Eye (tissue), 1 donor: Measurements from ENCODE around the gene GTF2IRD1.
A peak's percentile ranks its signal among the peaks of the same experiment; 100 is the strongest.
"Not testable (repeated sequence)": the region's sequence is repeated elsewhere in the genome, so short reads cannot be mapped to it uniquely, and the experiment has no call there.

Experiments
- DNase-seq: peaks from one replicate; pipeline ENCODE4 v3.0.0-alpha.2; 2015

The GTF2IRD1 gene

GRCh38 chr7:74474271-74474865 is 20.7 kb downstream of the GTF2IRD1 start:
- no peak for DNase-seq

- no peak for DNase-seq
Observed at GRCh38 chr7:74475243-74475986, 21.7 kb downstream of the GTF2IRD1 start.

GRCh38 chr7:74475987-74476350 is 22.3 kb downstream of the GTF2IRD1 start:
- no peak for DNase-seq

- DNase-seq, result no peak
Observed at GRCh38 chr7:74476626-74477025, 22.9 kb downstream of the GTF2IRD1 start.

GRCh38 chr7:74478671-74479065 is 25.0 kb downstream of the GTF2IRD1 start:
- no peak for DNase-seq

- no peak for DNase-seq
Observed at GRCh38 chr7:74479066-74479781, 25.5 kb downstream of the GTF2IRD1 start.

- peak; percentile 89 for DNase-seq
Observed at GRCh38 chr7:74479961-74480829, 26.5 kb downstream of the GTF2IRD1 start.

- no peak for DNase-seq
Observed at GRCh38 chr7:74480861-74481417, 27.2 kb downstream of the GTF2IRD1 start.

- peak; percentile 32 for DNase-seq
Observed at GRCh38 chr7:74481458-74482196, 27.9 kb downstream of the GTF2IRD1 start.

GRCh38 chr7:74482197-74482467 is 28.4 kb downstream of the GTF2IRD1 start:
- DNase-seq, result no peak

- peak; percentile 72 for DNase-seq
Observed at GRCh38 chr7:74482629-74483401, 29.1 kb downstream of the GTF2IRD1 start.

- peak; percentile 57 for DNase-seq
Observed at GRCh38 chr7:74483402-74484336, 30.0 kb downstream of the GTF2IRD1 start.

- DNase-seq, result no peak
Observed at GRCh38 chr7:74485611-74486010, 31.9 kb downstream of the GTF2IRD1 start.

GRCh38 chr7:74488518-74489030 is 34.9 kb downstream of the GTF2IRD1 start:
- DNase-seq, result not testable (repeated sequence)

GRCh38 chr7:74489997-74490945 is 36.6 kb downstream of the GTF2IRD1 start:
- DNase-seq, result no peak

GRCh38 chr7:74491490-74491889 is 37.8 kb downstream of the GTF2IRD1 start:
- DNase-seq, result not testable (repeated sequence)

GRCh38 chr7:74493295-74493694 is 39.6 kb downstream of the GTF2IRD1 start:
- no peak for DNase-seq

GRCh38 chr7:74494076-74494548 is 40.4 kb downstream of the GTF2IRD1 start:
- DNase-seq, result no peak
